Mucosa of stomach (tissue), 1 donor: ENCODE data around the gene HECTD1.
"Not testable (repeated sequence)": the region's sequence is repeated elsewhere in the genome, so short reads cannot be mapped to it uniquely, and the experiment has no call there.

ENCODE experiments used
- H3K27me3 ChIP-seq: one replicate; pipeline ENCODE4 v1.7.0; 2013; ENCODE audit warnings: mild to moderate bottlenecking, low read length; ENCODE audit not compliant: control insufficient read depth, insufficient read depth
- H3K36me3 ChIP-seq: one replicate; pipeline ENCODE4 v1.7.0; 2013; ENCODE audit warnings: low read length; ENCODE audit not compliant: control insufficient read depth, insufficient read depth
- H3K4me1 ChIP-seq: one replicate; pipeline ENCODE4 v1.7.0; 2013; ENCODE audit warnings: mild to moderate bottlenecking, low read length; ENCODE audit not compliant: control insufficient read depth, insufficient read depth
- H3K4me3 ChIP-seq: one replicate; pipeline ENCODE4 v1.7.0; 2013; ENCODE audit warnings: low read length
- H3K9ac ChIP-seq: one replicate; pipeline ENCODE4 v1.7.0; 2013; ENCODE audit warnings: mild to moderate bottlenecking, low read length, moderate library complexity
- H3K9me3 ChIP-seq: one replicate; pipeline ENCODE4 v1.7.0; 2013; ENCODE audit warnings: mild to moderate bottlenecking, low read length, moderate library complexity; ENCODE audit not compliant: control insufficient read depth
- donor health status: Pancreatic carcinoma.

HECTD1 gene

DNA sequence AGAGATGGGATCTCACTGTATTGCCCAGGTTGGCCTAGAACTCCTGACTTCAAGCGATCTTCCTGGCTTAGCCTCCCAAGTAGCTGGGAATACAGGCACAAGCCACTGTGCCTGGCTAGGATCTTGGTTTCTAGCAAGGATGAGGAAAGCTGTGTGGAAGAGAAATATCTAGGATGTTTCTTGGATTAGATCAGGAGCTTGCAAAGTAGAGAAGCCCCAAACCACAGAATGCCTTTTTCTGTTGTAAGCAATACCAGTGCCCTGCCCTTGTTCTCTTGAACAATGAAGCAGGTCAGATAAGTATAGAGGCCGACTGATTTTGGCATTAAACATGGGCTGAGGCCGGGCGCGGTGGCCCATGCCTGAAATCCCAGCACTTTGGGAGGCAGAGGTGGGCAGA, 137.2 kb downstream of the HECTD1 start:
- H3K4me3 ChIP-seq, result no peak overlapping the region
- H3K27me3 ChIP-seq, result no peaks in the 10 kb centered on the region
- H3K9me3 ChIP-seq, result no peaks in the 10 kb centered on the region
- no peaks in the 10 kb centered on the region for H3K4me1 ChIP-seq
- no peak overlapping the region for H3K9ac ChIP-seq
- no peaks in the 10 kb centered on the region for H3K36me3 ChIP-seq

DNA sequence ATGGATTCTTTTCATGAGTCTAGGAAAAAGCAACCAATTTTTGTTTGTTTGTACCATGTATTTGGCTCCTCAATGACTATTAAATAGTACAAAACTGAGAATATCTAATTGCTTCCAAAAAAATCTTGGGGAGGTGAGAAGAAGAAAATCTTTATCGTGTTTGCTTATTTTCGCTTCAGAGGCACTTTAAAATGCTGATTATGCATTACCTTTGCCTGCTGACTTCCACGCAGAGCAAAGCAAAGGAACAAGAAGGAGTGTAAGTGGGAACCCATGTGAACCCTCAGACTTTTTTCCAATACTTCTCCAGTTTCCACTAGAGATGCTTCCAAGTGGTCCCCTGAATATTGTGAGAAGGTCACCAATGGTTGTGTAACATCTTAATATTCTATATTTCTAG, 138.2 kb downstream of the HECTD1 start:
- Histone ChIP-seq H3K36me3 (no peaks in the 10 kb centered on the region), H3K9ac (no peak overlapping the region), H3K4me3 (no peak overlapping the region), H3K27me3 (no peaks in the 10 kb centered on the region), H3K4me1 (no peaks in the 10 kb centered on the region), H3K9me3 (no peaks in the 10 kb centered on the region)

DNA sequence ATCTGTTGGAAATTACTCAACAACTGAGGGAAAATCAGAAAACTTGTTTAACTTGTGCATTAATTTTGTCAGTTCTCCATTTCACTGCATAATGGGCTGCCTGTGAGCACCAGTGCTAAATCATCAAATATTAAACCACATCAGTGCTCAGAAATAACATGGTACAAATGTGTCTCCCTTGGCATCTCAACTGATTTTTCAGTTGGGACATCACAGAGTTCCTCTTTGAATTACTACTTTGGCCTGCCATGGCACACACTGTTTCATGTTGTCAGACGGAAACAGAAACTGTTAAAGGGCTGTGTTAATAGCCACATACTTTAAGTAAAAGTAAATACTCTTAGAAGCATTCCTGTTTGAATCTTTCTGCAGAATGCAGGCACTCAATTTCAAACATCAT, 139.4 kb downstream of the HECTD1 start:
- H3K4me1 ChIP-seq, result no peaks in the 10 kb centered on the region
- H3K4me3 ChIP-seq, result no peak overlapping the region
- H3K9ac ChIP-seq, result no peak overlapping the region
- H3K27me3 ChIP-seq, result no peaks in the 10 kb centered on the region
- H3K36me3 ChIP-seq, result no peaks in the 10 kb centered on the region
- H3K9me3 ChIP-seq, result no peaks in the 10 kb centered on the region

DNA sequence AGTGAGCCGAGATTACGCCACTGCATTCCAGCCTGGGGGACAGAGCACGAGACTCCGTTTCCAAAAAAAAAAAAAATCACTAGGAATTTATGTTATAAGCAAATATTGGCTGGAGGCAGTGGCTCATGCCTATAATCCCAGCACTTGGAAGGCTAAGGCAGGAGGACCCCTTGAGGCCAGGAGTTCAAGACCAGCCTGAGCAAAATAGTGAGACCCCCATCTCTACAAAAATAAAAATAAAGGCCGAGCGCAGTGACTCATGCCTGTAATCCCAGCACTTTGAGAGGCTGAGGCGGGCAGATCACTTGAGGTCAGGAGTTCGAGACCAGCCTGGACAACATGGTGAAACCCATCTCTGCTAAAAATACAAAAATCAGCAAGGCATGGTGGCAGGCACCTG, 144.7 kb downstream of the HECTD1 start:
- H3K4me3 ChIP-seq, H3K9me3 ChIP-seq, H3K9ac ChIP-seq, H3K36me3 ChIP-seq, H3K27me3 ChIP-seq: not testable (repeated sequence)
- H3K4me1 ChIP-seq, result peaks cover 17% of the 10 kb centered on the region

DNA sequence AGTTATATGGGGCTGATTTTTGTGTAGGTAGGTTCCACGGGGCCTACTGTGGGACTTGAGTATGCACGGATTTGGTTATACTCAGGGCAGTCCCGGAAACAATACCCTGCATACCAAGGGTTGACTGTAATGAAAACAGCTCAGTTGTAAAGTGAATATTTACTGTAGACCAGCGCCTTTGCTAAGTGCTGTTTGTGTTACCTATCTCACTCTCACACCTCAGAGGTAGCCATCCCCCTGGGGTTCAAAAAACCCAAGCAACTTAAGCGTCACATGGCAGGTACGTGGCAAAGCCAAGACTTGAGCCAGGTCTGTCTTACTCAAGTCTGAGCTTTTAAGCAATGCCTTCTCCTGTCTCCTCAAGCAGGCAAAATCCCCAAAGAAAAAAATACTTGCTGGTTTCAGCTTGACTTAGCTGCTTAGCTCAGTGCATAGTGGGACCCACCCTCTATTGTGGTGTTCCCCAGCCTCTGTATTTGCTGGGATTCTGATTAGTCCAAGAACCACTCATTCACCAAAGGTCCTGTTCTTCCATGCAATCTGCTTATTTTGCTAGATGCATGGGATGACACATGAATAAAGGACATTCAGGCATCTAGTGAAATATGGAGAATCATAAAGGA, 147.2 kb downstream of the HECTD1 start:
- Histone ChIP-seq H3K9me3 (no peaks in the 10 kb centered on the region), H3K4me3 (no peak overlapping the region), H3K27me3 (no peaks in the 10 kb centered on the region), H3K36me3 (no peaks in the 10 kb centered on the region), H3K4me1 (peaks cover 17% of the 10 kb centered on the region), H3K9ac (no peak overlapping the region)

DNA sequence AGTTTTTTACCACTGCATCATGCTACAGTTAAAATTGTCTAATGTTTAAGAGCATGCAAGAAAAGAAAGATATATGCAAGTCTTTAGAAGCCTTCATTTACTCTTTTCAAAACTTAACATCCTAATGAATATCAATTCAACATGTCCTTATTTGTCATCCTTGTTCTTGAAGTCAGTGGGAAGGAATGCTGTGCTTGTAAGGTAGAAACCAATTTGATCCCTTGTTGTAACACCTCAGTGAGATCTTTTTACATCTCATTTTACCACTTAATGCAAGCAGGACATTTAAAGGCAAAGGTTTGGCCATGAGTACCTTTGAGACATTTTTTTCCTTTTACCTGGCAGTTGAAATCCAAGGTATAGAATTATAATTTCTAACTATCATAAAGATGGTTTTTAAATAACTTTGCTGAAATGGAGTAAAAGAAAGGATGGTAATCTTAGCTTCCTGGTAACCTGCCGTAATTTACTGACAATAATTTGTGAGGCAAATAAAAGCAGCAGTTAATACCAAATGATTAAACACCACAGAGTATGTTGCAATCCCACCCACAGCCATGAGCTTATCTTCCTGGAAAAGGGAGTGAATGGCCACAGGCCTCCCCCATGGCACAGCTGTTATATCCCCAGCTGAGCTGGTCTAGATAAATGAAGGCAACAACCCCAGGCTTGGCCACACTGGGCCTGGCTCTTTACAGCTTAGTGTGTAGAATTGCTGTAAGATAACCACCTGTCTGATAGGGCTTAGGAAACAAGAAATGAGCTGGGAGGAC, 148.3 kb downstream of the HECTD1 start:
- Histone ChIP-seq H3K4me3 (no peak overlapping the region), H3K9ac (no peak overlapping the region), H3K36me3 (no peaks in the 10 kb centered on the region), H3K4me1 (peaks cover 17% of the 10 kb centered on the region), H3K27me3 (no peaks in the 10 kb centered on the region), H3K9me3 (no peaks in the 10 kb centered on the region)

DNA sequence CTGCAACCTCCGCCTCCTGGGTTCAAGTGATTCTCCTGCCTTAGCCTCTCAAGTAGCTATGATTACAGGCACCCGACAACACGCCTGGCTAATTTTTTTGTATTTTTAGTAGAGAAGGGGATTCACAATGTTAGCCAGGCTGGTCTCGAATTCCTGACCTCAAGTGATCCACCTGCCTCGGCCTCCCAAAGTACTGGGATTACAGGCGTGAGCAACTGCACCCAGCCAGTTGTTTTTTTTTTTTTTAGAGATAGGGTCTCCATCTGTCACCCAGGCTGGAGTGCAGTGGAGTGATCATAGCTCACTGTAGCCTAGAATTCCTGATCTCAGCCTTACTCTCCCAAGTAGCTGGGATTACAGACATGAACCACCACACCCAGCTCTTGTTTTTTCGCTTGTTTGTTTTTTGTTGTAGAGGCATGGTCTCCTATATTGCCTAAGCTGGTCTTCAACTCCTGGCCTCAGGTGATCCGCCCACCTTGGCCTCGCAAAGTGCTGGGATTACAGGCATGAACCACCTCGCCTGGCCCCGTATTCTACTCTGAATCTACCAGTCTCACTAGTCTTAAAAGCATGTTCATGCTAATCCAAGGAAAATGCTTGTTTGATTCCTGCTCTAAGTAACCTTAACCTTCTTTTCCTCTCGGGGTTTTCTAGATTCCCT, 149.8 kb downstream of the HECTD1 start:
- Histone ChIP-seq H3K4me3 (no peak overlapping the region), H3K4me1 (peaks cover 23% of the 10 kb centered on the region), H3K36me3 (no peaks in the 10 kb centered on the region), H3K9me3 (no peaks in the 10 kb centered on the region), H3K27me3 (no peaks in the 10 kb centered on the region), H3K9ac (no peak overlapping the region)

DNA sequence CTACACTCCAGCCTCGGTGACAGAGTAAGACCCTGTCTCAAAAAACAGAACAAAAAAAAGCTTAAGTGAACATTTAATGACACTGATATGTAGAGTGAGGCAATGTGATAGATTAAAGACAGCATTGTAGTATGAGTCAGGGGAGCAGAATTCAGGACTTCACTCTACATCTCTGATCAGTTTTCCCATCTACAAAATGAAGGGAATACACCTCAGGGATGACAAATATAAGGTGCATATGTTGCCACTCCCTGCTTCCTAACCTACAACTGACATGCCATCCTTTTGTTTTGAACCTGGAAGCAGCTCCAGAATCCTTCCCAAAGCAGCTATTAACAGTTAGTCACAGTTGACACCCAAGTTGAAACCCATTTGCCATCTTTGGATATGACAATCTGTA, 150.6 kb downstream of the HECTD1 start:
- no peaks in the 10 kb centered on the region for H3K9me3 ChIP-seq
- no peaks in the 10 kb centered on the region for H3K27me3 ChIP-seq
- no peak overlapping the region for H3K9ac ChIP-seq
- peaks cover 25% of the 10 kb centered on the region for H3K4me1 ChIP-seq
- H3K36me3 ChIP-seq, result no peaks in the 10 kb centered on the region
- no peak overlapping the region for H3K4me3 ChIP-seq

DNA sequence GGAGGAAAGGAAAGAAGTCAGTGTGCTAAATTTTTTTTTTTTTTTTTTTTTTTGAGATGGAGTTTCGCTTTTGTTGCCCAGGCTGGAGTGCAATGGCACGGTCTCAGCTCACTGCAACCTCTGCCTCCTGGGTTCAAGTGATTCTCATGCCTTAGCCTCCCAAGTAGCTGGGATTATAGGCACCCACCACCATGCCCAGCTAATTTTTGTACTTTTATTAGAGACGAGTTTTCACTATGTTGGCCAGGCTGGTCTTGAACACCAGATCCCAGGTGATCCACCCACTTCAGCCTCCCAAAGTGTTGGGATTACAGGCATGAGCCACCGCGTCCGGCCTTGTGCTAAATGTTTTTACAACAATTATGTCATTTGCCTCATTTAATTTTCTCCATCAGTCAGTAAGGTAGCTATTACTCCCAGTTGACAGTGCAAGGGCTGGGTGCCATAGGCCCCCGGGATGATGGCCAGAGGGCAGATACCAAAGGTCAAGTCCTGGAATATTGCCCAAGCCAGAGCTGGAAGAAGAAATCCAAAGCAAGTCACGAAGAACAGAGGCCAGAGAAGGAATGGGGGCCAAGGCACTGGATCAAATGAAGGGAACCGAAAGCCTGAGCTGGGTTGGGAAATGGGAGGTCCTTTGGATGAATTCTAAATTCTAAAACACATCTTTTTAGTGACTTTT, 154.5 kb downstream of the HECTD1 start:
- H3K9me3 ChIP-seq, H3K4me1 ChIP-seq, H3K27me3 ChIP-seq, H3K9ac ChIP-seq, H3K4me3 ChIP-seq, H3K36me3 ChIP-seq: not testable (repeated sequence)

DNA sequence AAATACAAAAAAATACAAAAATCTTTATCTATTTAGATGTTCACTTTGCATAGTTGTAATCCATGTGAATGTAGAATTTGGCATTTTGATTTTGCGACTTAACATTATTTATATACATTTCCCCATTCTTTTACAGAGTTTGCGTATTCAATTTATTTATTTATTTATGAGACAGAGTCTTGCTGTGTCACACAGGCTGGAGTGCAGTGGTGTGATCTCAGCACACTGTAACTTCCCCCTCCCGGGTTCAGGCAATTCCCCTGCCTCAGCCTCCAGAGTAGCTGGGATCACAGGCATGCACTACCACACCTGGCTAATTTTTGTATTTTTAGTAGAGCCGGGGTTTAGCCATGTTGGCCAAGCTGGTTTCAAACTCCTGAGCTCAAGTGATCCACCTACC, 156.1 kb downstream of the HECTD1 start:
- Histone ChIP-seq H3K9me3 (no peaks in the 10 kb centered on the region), H3K4me3 (no peak overlapping the region), H3K9ac (no peak overlapping the region), H3K36me3 (no peaks in the 10 kb centered on the region), H3K27me3 (no peaks in the 10 kb centered on the region), H3K4me1 (peaks cover 7% of the 10 kb centered on the region)

DNA sequence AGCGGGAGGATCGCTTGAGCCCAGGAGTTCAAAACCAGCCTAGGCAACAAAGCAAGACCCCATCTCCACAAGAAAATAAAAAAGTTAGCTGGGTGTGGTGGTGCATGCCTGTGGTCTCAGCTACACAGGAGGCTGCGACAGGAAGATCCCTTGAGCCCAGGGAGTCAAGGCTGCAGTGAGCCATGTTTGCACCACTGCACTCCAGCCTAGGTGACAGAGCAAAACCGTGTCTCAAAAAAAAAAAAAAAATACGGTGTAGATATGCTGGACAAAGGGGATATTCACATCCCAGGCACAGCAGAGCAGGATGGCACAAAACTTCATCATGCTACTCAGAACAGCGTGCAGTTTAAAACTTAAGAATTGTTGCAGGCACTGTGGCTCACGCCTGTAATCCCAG, 156.6 kb downstream of the HECTD1 start:
- Histone ChIP-seq H3K4me3 (no peak overlapping the region), H3K9me3 (no peaks in the 10 kb centered on the region), H3K4me1 (peaks cover 7% of the 10 kb centered on the region), H3K9ac (no peak overlapping the region), H3K36me3 (no peaks in the 10 kb centered on the region), H3K27me3 (no peaks in the 10 kb centered on the region)
